GM12864 (cell line): Measurements from ENCODE around the gene CBX6.
"Not testable (repeated sequence)": the region's sequence is repeated elsewhere in the genome, so short reads cannot be mapped to it uniquely, and the experiment has no call there.

Experiments
- DNase-seq: peaks from one replicate; pipeline ENCODE4 v3.0.0-alpha.2; 2011; ENCODE audit warnings: low read depth
- H3K4me3 ChIP-seq: 2 replicates; pipeline ENCODE4 v1.5.1; 2011; ENCODE audit warnings: mild to moderate bottlenecking, low read depth, low read length, control low read depth
- CTCF ChIP-seq: IDR thresholded peaks from 2 replicates; pipeline ENCODE4 v1.5.1; 2011; ENCODE audit warnings: low read depth, mild to moderate bottlenecking, moderate library complexity, low read length, control low read depth, inconsistent platforms; ENCODE audit errors: missing control alignments

The CBX6 gene

DNA sequence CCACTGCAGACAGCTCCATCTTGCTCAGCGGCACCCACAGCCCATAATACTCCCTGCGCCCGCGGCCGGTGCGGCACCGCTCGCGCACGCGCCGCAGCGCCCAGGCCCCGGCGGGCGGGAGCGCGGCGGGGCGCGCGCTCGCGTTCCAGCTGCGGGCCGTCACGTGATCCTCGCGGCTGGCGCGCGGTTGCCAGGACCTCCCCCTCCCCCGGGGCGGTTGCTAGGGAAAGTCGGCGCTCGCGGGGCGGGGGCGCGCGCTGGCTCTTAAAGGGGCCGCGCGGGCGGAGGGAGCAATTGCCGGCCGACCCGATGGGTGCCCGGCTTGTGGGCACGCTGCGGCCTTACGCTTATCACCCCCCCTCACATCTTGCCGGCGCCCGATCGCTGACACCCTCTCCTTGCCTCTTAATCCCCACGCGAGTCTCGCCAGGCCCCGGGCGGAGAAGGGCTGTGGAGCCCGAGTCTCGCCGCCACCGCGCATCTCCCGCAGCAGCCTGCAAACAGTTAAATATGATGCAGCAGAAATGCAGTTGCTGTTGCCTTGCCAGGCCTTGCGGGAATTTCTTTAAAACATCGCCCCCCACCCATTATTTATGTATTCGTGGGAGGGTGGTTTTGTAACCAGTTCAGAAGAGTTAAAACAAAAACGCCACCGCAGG lies at the start of gene CBX6:
Gene CBX6, minus strand, starts transcription at position 45 of the 659 bp plus-strand sequence. Its CDS starts 26 bp downstream, at position 19.
- no peak for TF ChIP-seq CTCF
- peak; percentile 63 for DNase-seq
- H3K4me3 ChIP-seq: peak within 1 kb of the TSS; percentile 78

- TF ChIP-seq CTCF: no peak
- no peak for DNase-seq
- H3K4me3 ChIP-seq: no peak overlapping the region
Observed at GRCh38 chr22:38921806-38922205, 49.8 kb upstream of the CBX6 start.

DNA sequence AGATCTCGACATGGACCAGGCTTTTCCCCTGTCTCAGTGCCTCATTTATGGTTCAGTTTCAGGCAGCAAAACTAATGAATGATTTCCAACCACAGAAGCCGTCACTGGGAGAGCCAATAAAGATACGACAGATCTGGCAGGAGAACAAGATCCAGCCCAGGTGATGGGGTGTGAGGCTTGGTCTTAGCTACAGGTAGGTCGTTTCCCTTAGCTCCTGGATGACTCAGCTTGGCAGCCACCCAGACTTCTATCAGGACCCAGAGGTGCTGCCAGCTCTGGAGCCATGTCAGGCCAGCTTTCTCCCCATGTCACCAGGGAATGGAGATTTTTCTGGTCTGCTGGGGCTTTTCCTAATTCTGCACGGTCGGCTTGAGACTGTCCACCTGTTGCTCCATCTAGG lies 49.1 kb upstream of the CBX6 start:
- DNase-seq: no peak
- no peak overlapping the region for H3K4me3 ChIP-seq
- no peak for TF ChIP-seq CTCF

DNA sequence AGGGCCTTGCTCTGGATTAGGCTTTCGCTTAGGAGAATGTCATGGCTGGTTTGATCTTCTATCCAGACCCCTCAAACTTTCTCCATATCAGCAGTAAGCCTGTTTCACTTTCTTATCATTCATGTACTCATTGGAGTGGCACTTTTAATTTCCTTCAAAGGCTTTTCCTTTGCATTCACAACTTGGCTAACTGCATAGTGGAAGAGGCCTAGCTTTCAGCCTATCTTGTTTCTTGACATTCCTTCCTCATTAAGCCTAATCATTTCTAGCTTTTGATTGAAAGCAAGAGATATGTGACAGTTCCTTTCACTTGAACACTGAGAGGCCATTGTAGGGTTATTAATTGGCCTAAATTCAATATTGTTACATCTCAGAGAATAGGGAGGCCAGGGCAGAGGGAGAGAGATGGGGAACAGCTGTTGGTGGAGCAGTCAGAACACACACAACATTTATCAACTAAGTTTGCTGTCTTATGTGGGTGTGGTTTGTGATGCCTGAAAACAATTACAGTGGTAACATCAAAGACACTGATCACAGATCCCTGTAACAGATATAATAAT lies 47.7 kb upstream of the CBX6 start:
- H3K4me3 ChIP-seq: no peak overlapping the region
- DNase-seq: no peak
- TF ChIP-seq CTCF: no peak

DNA sequence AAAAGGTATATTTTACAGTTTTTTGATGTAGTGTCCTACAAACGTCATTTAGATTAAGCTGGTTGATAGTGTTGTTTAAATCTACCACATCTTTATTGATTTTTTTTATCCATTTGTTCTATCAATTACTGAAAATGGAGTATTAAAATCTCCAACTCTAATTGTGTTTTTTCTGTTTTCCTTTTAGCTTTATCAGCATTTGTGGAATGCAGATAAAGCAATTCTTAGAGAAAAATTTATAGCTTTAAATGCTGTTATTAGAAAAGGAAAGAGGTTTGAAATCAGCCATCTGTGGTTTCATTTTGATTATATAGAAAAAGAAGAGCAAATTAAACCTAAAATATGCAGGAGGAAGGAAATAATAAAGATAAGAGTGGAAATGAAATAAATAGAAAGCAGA lies 39.4 kb upstream of the CBX6 start:
- H3K4me3 ChIP-seq: no peak overlapping the region
- no peak for DNase-seq
- no peak for TF ChIP-seq CTCF

- no peak for TF ChIP-seq CTCF
Observed at GRCh38 chr22:38907767-38908166, 35.8 kb upstream of the CBX6 start.

GRCh38 chr22:38906052-38906451 lies 34.0 kb upstream of the CBX6 start:
- no peak overlapping the region for H3K4me3 ChIP-seq
- DNase-seq: no peak
- TF ChIP-seq CTCF: no peak

More at GRCh38 chr22:38907767-38908166, 35.8 kb upstream of the CBX6 start:
- DNase-seq: no peak
- no peak overlapping the region for H3K4me3 ChIP-seq

DNA sequence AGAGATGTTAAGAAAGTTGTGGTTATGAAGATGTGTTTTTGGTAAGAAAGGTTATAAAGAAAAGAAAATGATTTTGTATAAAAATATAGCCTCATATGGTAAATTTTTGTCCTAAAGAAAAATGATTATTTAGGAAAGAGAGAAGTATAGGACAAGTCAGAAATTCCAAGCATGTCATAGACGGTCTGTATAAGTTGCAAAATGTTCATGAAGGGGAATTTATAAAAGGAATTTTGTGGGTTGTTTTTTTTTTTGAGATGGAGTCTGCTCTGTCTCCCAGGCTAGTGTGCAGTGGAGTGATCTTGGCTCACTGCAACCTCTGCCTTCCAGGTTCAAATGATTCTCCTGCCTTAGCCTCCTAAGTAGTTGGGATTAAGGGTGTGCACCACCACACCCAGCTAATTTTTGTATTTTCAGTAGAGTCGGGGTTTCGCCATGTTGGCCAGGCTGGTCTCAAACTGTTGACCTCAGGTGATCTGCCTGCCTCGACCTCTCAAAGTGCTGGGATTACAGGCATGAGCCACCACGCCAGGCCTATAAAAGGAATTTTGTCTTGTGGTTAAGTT lies 32.1 kb upstream of the CBX6 start:
- not testable (repeated sequence) for H3K4me3 ChIP-seq, DNase-seq
